GM18520 (cell line): ENCODE results near the gene PPP1CC.
"Not testable (repeated sequence)": the region's sequence is repeated elsewhere in the genome, so short reads cannot be mapped to it uniquely, and the experiment has no call there.

Experiments used
- ATAC-seq: cut with Tn5 transposase; IDR thresholded peaks from one replicate; pipeline ENCODE4 v1.9.1; 2021; ENCODE audit not compliant: unreplicated experiment

The PPP1CC gene

DNA sequence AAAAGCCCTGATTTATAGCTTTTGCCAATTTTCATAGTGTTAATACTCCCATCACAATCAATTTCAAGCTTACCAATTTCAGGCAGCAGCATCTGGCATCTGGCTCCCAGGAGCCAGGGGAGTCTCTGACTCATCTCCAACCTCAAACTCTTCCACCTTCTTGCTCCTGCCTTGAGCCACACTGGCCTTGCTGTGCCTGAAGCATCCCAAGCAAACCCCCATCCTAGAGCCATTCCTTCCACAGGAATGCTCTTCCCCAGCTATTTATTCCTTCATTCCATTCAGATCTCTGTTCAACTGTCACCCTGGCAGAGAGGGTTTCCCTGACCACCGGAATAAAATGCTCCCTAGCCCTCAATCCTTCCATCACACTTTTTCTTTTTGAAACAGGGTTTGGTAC is 13.9 kb upstream of the PPP1CC start:
- ATAC-seq = no peak

GRCh38 chr12:110754101-110754793 is 11.6 kb upstream of the PPP1CC start:
- ATAC-seq = no peak

DNA sequence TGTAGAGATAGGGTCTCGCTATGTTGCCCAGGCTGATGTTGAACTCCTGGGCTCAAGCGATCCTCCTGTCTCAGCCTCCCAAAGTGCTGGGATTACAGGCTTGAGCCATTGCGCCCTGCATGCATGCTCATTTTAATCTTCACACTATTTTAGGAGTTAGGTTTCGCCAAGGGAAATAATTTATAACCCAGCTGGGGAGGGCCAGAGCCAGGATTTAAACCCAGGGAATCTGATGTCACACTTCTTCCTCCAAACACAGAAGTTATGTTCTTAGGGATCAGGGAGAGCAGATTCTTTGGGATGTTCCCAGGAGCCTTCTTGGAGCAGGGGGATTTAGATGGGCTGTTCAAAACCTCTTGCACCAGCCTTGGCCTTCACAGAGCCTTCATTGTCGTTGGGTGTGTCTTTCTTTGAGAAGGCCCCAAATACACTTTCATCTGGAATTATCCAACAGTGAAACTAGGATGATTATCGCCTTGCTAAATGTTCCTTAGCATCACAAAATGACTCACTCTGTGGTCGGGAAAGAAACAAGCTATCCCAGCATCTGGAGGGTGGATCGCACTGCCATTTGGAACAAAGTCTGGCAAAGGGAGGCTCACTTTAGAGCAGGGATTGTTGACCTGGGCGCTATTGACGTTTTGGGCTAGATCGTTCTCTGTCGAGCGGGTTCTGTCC is 8.2 kb upstream of the PPP1CC start:
- no peak for ATAC-seq

- no peak for ATAC-seq
These were observed 3.9 kb upstream of the PPP1CC start for GRCh38 chr12:110746550-110746949.

DNA sequence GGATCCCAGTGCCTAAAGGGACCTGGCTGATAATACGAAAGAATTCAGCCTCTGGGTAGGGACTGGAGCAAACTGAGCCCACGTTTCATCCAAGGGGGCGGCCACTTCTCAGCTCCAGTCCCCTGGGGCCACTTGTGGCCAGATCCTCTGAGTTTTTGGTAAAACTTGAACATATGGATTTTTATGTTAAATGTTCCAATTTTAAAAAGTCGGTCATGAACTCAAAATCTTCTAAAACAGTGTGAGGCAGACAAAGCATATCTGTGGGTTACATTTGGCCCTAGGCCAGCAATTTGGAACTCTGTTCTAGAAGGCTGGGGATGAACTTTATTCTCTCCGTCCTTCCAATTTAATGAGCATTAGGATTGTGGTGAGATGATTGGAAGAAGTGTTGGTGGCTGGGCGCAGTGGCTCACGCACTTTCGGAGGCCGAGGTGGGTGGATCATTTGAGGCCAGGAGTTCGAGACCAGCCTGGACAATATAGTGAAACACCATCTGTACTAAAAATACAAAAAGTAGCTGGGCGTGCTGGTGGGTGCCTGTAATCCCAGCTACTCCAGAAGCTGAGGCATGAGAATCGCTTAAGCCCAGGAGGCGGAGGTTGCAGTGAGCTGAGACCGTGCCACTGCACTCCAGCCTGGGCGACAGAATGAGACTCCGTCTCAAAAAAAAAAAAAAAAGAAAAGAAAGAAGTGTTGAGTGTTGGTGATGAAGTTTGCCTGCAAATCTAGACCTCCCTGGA is 3.0 kb upstream of the PPP1CC start:
- ATAC-seq = no peak

DNA sequence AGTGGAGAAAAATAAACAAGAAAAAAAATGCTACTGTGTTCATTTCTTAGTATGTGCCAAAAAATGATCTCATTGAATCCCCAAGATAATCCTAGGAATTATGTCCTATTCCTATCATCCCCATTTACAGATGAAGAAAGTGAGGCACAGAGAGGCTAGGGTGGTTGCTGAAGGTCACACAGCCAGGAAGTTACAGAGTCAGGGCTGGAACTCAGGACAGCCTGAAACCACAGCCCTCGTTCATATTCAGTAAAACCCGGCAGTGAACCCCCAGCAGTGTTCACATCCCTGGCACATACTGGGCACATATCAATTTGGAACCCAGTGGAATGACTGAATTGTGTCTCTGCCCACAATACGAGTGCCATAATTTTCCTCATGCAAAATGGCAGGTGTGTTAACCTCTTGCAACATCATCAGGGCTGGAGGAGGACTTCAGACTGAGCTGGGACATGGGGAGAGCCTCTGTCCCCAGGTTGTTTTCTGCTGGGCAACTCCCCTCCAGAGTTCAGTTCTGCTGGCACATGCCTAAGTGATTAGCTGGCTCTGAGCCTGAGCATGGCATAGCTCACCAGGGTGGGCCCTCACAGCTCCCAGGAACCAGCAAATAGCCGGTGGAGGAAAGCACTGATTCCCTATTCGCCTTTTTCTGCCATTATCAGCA is 2.0 kb upstream of the PPP1CC start:
- ATAC-seq = no peak

GRCh38 chr12:110744151-110744571 is 1.5 kb upstream of the PPP1CC start:
- no peak for ATAC-seq

DNA sequence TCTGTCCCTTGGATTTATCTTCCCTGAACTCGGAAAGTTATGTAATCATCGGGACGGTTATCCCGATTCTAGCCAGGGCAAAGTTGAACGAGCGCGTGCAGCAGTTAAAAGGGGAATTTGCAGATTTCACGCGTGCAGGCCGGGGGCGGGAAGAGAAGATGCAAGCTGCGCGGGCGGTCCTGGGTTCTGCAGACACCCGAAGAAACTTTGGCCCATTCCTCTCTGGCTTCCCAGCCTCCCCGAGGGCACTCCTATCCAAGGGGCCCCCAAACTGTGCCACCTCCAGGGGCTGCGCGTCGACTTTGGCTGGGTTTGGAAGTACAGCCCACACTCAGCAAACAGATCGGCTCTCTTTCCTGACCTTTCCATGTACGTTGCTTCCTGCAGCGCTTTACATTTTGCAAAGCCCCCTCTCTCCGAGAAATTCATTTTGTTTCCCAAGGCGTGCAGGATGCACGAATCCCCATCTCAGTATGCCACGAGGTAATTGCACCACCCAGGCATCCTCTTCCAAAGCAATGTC is 941 bp upstream of the PPP1CC start:
- no peak for ATAC-seq

DNA sequence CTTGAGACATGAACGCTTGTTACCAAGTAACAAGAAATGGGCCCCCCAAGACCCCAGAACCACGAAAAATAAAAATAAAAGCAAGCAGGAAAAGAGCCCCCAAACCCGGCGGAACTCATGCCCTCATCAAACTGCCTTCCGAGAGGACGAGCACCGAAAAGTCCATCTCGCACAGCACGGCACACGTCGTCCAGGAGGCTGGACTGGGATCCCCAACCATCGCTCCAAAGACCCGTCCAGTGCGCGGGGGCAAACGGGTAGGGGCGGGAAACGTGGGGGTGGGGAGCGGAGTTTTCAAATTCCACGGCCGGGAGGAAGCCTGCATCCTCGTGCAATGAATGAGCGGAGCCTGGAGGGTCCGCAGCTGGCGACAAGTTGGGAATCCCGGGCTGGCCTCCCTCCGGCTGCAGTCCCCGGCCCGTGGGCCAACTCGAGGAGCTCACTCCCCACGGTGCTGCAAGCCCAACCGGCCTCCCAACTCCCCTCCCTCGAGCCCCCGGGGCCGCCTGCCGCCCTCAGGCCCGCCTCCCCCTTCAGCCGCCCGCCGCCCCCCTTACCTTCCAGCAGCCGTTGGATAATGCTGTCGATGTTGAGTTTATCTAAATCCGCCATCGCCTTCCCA is 484 bp downstream of the PPP1CC start:
- no peak for ATAC-seq

DNA sequence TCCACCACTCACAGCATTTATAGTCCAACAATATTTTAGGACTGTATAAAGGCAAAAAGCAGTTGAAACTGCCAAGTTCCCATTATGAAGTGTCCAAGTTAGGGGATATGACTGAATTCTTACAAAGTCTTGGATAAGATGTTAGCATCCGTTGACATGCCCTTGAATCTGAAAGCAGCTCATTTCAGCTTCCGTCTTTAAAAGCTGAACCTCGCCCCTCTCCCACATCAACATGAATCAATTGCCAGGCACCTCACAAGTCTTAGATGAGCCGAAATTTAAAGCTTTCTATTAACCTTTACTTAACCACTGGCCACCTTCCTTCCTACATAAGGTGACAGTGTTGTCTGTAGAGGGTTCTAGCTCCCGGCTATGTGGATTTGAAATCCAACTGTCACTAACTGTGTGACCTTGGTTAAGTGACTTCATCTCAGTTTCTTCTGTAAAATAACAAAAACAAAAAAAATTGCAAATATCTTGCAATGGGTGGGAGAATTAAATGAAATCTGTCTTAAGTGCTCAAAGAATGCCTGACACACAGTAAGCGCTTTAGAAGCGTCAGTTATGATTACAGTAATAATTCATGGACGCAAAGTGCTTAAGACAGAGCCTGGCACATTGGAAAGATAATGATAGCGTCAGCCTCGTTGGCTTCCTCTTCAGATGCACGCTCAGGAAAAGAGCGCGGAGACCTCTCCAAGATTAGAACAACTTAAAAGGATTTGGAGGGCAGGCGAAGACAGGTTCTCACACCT is 1.2 kb downstream of the PPP1CC start:
- no peak for ATAC-seq

DNA sequence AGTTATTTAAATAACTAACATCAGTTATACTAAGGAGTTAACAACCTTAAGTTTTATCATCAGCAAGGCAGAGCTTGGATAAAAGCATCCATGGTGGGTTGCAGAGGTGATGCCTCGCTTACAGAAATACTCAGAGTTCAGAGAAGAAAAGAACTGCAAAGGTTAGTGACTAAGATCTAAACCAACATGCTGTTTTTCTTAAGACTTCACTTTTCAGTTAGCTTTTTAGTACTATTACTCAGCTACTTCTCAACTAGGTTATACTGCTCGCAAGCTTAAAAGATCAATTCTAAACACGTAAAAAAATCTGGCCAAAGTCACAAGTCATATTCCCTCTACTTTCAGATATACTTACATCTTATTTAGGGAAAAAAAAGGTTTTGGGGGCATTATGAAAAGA is 2.8 kb downstream of the PPP1CC start:
- ATAC-seq = no peak

DNA sequence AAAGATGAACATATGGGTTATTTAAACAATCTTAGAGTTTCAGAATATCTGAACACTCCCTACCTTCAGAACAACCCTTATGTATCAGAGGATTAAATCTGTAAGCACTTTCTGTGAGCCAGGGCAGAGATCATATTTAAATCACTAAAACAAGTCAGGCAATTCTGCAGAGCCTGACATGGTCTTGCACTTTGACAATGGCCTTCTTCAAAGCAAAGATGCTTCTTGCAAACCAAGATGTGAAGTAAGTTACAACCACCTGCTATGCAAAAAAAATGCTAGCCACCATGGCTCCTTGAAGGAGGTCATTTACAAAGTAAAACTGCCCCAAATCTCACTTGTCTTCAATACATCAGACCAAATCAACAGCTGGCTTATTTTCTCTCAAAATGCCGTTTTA is 3.2 kb downstream of the PPP1CC start:
- no peak for ATAC-seq

- no peak for ATAC-seq
These were observed 5.2 kb downstream of the PPP1CC start for GRCh38 chr12:110737532-110737931.

GRCh38 chr12:110737016-110737415 is 5.7 kb downstream of the PPP1CC start:
- ATAC-seq = not testable (repeated sequence)

DNA sequence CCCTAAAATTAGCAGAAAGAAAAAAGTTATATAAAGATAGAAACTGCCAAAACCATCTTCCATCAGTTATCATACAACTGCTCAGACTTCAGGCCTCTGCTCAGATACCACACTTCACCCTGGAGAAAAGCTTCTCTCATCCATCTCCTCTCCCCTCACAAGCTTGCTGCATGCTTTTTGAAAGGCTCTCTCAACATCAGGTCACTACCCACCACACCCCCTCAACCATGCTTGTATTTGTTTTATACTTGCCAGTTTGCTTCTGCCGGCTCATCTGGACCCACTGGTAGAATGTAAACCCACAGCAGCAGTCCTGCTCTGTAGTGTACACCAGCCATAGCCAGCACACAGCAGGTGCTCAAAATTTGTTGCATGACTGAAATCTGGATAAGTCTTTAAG is 8.8 kb downstream of the PPP1CC start:
- no peak for ATAC-seq

- no peak for ATAC-seq
These were observed 9.5 kb downstream of the PPP1CC start for GRCh38 chr12:110733089-110733715.

DNA sequence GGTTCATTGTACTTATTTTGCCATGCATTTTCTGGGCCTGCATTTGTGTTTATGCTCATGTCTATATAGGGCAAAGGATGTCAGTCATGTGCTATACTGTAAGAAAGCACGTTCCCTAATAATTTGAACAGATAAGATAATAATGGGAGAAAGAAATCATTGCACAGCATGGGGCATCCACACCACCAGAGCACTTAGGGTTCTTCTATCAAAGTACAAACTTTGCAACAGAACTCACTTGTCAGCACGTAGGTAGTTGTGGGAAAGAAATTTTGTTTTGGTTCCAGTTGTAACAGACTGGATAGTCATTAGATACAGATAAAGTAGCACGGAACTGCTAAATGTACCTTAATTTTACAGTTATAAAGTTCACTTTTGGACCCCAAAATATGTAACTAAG is 10.1 kb downstream of the PPP1CC start:
- ATAC-seq = no peak

DNA sequence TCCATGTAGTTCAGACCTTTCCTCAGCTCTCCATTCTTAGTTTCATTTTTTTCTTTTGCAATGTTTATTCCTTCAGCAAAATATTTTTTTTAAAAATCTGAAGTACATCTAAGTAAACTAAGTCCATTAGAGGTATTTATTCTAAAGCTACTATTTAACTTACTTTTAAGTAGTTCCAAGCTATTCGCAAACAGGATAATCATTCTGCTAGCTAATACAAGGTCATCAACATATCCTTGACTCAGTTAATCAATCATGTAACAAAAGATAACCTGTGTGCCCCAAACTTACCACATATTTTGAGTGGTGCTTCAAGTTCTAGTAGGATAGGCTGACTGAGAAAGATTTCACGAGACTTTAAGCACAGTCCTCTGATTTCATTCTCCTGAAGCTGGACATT is 11.2 kb downstream of the PPP1CC start:
- ATAC-seq = no peak

- no peak for ATAC-seq
These were observed 14.1 kb downstream of the PPP1CC start for GRCh38 chr12:110728628-110729027.
